GM20000 (cell line): Measurements from ENCODE around the gene STK25.
"Not testable (repeated sequence)": the region's sequence is repeated elsewhere in the genome, so short reads cannot be mapped to it uniquely, and the experiment has no call there.

Source experiments
- DNase-seq: peaks from one replicate; pipeline ENCODE4 v3.0.0; 2012; ENCODE audit warnings: low spot score
- CTCF ChIP-seq: IDR thresholded peaks from 2 replicates; pipeline ENCODE4 v1.5.1; 2012; ENCODE audit warnings: mild to moderate bottlenecking, control low read depth; ENCODE audit errors: extremely low read depth, missing control alignments

The STK25 gene

DNA sequence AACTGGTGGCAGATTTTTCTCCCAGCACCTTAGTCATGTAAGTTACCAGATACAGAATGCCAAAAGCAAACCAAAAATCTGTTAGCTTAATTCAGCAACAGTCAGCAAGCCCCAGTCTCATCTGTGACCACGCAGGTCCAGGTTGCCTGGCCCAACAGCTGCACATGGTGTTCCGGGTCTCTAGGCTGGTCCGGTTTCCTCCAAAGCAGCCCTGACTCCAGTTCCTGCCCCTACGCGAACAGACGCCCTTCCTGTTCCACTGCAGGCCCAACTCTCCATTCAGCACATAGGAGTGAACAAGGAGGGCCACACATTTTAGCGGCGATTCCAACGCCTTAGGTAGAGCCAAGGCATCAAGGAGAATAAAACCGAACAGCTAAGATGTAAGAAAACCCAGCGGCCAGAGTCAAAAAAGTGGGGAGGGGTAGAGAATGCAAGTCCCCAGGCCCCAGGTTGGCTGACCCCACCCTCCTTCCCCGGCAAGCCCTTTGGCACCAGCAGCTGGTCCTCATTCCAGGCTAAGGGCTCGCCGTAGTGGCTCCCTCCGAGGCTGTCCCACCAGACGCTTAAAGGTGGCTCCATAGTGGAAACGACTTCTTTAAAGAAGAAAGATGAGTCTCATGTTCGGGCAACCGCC is 1.5 kb downstream of the STK25 start:
- TF ChIP-seq CTCF, result no peak
- no peak for DNase-seq

GRCh38 chr2:241506317-241506716 is 2.1 kb downstream of the STK25 start:
- not testable (repeated sequence) for DNase-seq

- DNase-seq, result no peak
- no peak for TF ChIP-seq CTCF
These were observed 2.6 kb downstream of the STK25 start for GRCh38 chr2:241505781-241506201.

GRCh38 chr2:241505086-241505780 is 3.2 kb downstream of the STK25 start:
- DNase-seq, result no peak
- no peak for TF ChIP-seq CTCF

- no peak for DNase-seq
- no peak for TF ChIP-seq CTCF
These were observed 4.5 kb downstream of the STK25 start for GRCh38 chr2:241503776-241504392.

- TF ChIP-seq CTCF, result no peak
- DNase-seq, result no peak
These were observed 6.1 kb downstream of the STK25 start for GRCh38 chr2:241502281-241502680.

GRCh38 chr2:241501551-241501950 is 6.8 kb downstream of the STK25 start:
- no peak for TF ChIP-seq CTCF

More at GRCh38 chr2:241501551-241501950, 6.8 kb downstream of the STK25 start:
- no peak for DNase-seq
